CD14-positive monocyte (primary cell): ENCODE measurements around the gene RYR3. TPM values are rescaled to one million over a fixed set of nuclear protein-coding genes. Genes with fewer than 3 reads are reported as not detected.

Experiments used
- DNase-seq, 3 donors: peaks; one replicate each; pipeline ENCODE4 v3.0.0-alpha.2; 2011 to 2022
- H2AFZ ChIP-seq: 2 replicates; pipeline ENCODE4 v1.6.0; 2012; ENCODE audit warnings: mild to moderate bottlenecking, low read depth, low read length, inconsistent platforms; ENCODE audit not compliant: insufficient read depth, poor library complexity, severe bottlenecking
- H3K27ac ChIP-seq, 2 donors: 1 replicate in 1 of 2; 2 replicates in 1 of 2; pipeline ENCODE4 v1.5.1; 2012 to 2013; ENCODE audit warnings: low read length in 2 of 2, control low read depth in 1 of 2, inconsistent platforms in 1 of 2, low read depth in 1 of 2, mild to moderate bottlenecking in 1 of 2
- H3K27me3 ChIP-seq, 2 donors: one replicate each; pipeline versions ENCODE4 v1.6.0 to v1.6.1; 2011 to 2013; ENCODE audit warnings: low read length in 2 of 2; ENCODE audit not compliant: control insufficient read depth in 2 of 2, insufficient read depth in 2 of 2
- H3K36me3 ChIP-seq, 2 donors: replicated peaks in 1 of 2; 1 replicate in 1 of 2; 2 replicates in 1 of 2; pipeline versions ENCODE4 v1.5.1 to v1.6.1; 2012 to 2013; ENCODE audit warnings: low read length in 2 of 2, control low read depth in 1 of 2, inconsistent platforms in 1 of 2, mild to moderate bottlenecking in 1 of 2; ENCODE audit not compliant: insufficient read depth in 2 of 2, control insufficient read depth in 1 of 2
- H3K4me1 ChIP-seq, 2 donors: 1 replicate in 1 of 2; 2 replicates in 1 of 2; pipeline versions ENCODE4 v1.5.1 to v1.6.1; 2012 to 2013; ENCODE audit warnings: low read length in 2 of 2, control low read depth in 1 of 2, inconsistent platforms in 1 of 2, mild to moderate bottlenecking in 1 of 2, moderate library complexity in 1 of 2; ENCODE audit not compliant: insufficient read depth in 2 of 2, control insufficient read depth in 1 of 2
- H3K4me2 ChIP-seq: replicated peaks from 2 replicates; pipeline ENCODE3; 2012; ENCODE audit warnings: low read length, moderate library complexity, mild to moderate bottlenecking; ENCODE audit not compliant: poor library complexity, severe bottlenecking; ENCODE audit errors: extremely low read depth
- H3K4me3 ChIP-seq, 3 experiments: fragments of 200-600 bp in 1 of 3; sonication (generic) in 1 of 3; replicated peaks in 1 of 3; 1 replicate in 2 of 3; 2 replicates in 1 of 3; pipeline ENCODE4 v1.5.1; 2011 to 2013; ENCODE audit warnings: low read length in 3 of 3, mild to moderate bottlenecking in 3 of 3, control low read depth in 2 of 3, low read depth in 2 of 3, inconsistent platforms in 1 of 3, moderate library complexity in 1 of 3
- H3K79me2 ChIP-seq: 2 replicates; pipeline ENCODE4 v1.6.0; 2012; ENCODE audit warnings: mild to moderate bottlenecking, control low read depth, inconsistent platforms, low read length, moderate library complexity; ENCODE audit not compliant: insufficient read depth
- H3K9ac ChIP-seq: 2 replicates; pipeline ENCODE4 v1.6.0; 2017; ENCODE audit warnings: low read length, mild to moderate bottlenecking; ENCODE audit not compliant: insufficient read depth, poor library complexity, severe bottlenecking
- H3K9me3 ChIP-seq, 2 donors: replicated peaks in 1 of 2; 1 replicate in 1 of 2; 2 replicates in 1 of 2; pipeline versions ENCODE4 v1.5.1 to v1.6.1; 2012 to 2013; ENCODE audit warnings: low read length in 2 of 2, control low read depth in 1 of 2; ENCODE audit not compliant: control insufficient read depth in 1 of 2, insufficient read depth in 1 of 2
- H4K20me1 ChIP-seq: 2 replicates; pipeline ENCODE4 v1.6.0; 2012; ENCODE audit warnings: mild to moderate bottlenecking, low read length, control low read depth, moderate library complexity; ENCODE audit not compliant: insufficient read depth
- H3K27ac Mint-ChIP-seq, 7 donors: one replicate each; pipeline ENCODE4 v1.8.0; 2020; ENCODE audit warnings: mild to moderate bottlenecking in 7 of 7, mixed read lengths in 7 of 7, moderate library complexity in 6 of 7, inconsistent platforms in 2 of 7
- H3K27me3 Mint-ChIP-seq, 3 donors: one replicate each; pipeline ENCODE4 v1.8.0; 2021 to 2022; ENCODE audit warnings: low read depth in 3 of 3, mild to moderate bottlenecking in 3 of 3, mixed read lengths in 3 of 3, moderate library complexity in 3 of 3, inconsistent platforms in 1 of 3
- H3K36me3 Mint-ChIP-seq, 2 donors: one replicate each; pipeline ENCODE4 v1.8.0; 2020; ENCODE audit warnings: mixed read lengths in 2 of 2, inconsistent platforms in 1 of 2, mild to moderate bottlenecking in 1 of 2
- H3K4me1 Mint-ChIP-seq: one replicate; pipeline ENCODE4 v1.8.0; 2020; ENCODE audit warnings: mild to moderate bottlenecking, mixed read lengths
- H3K4me3 Mint-ChIP-seq, 2 donors: one replicate each; pipeline ENCODE4 v1.8.0; 2020; ENCODE audit warnings: mild to moderate bottlenecking in 2 of 2, mixed read lengths in 2 of 2, moderate library complexity in 1 of 2
- H3K9me3 Mint-ChIP-seq, 7 donors: one replicate each; pipeline ENCODE4 v1.8.0; 2020 to 2022; ENCODE audit warnings: mixed read lengths in 7 of 7, mild to moderate bottlenecking in 6 of 7, moderate library complexity in 6 of 7, inconsistent platforms in 2 of 7
- CTCF ChIP-seq: fragments of 200-600 bp; IDR thresholded peaks from one replicate; pipeline ENCODE4 v1.8.0; 2022; ENCODE audit warnings: antibody characterized with exemption, mild to moderate bottlenecking
- WGBS: methylation state at CpG from one replicate; pipeline ENCODE4 v1.1.5; 2013; ENCODE audit warnings: missing lambda C conversion rate; ENCODE audit not compliant: insufficient coverage; 5-methylcytosine and 5-hydroxymethylcytosine counted together
- intact Hi-C, 2 donors: fragments of 100-400 bp; cut with micrococcal nuclease; formaldehyde crosslinking; loops; one replicate each; pipeline versions ENCODE4 v1.15.0 to v1.15.1; 2023
- polyA plus RNA-seq, 3 donors: library from polyadenylated mRNA; depleted of rRNA in 1 of 3; unstranded in 2 of 3; stranded (reverse) in 1 of 3; fragments of 300-500 nt in 2 of 3; fragments of >200 nt in 1 of 3; fragmentation: Illumina TruSeq in 2 of 3; gene quantifications; 1 replicate in 2 of 3; 2 replicates in 1 of 3; pipeline ENCODE4 v1.2.3, GENCODE V29; 2012 to 2021

The RYR3 gene
- polyA plus RNA-seq, 3 donors: not detected

GRCh38 chr15:33547876-33548275 is 237.1 kb downstream of the RYR3 start:
- WGBS: 55% methylated on average over 4 of the region's 5 CpGs

GRCh38 chr15:33551860-33552259 is 241.1 kb downstream of the RYR3 start:
- Mint-ChIP-seq H3K4me1 (no peaks in the 10 kb centered on the region), H3K9me3 (peaks cover 0 to 6% (median 1%) of the 10 kb centered on the region in 7 donors), H3K27me3 (peaks cover 0 to 2% (median 0%) of the 10 kb centered on the region in 3 donors), H3K36me3 (no peaks in the 10 kb centered on the region), H3K27ac (no peak overlapping the region), H3K4me3 (no peak overlapping the region)
- Histone ChIP-seq H3K36me3 (no peaks in the 10 kb centered on the region), H3K79me2 (no peaks in the 10 kb centered on the region), H2AFZ (no peak overlapping the region), H3K4me1 (no peaks in the 10 kb centered on the region), H4K20me1 (no peaks in the 10 kb centered on the region), H3K4me2 (no peak overlapping the region), H3K27me3 (no peaks in the 10 kb centered on the region), H3K27ac (no peak overlapping the region), H3K9ac (no peak overlapping the region), H3K4me3 (no peak overlapping the region), H3K9me3 (no peaks in the 10 kb centered on the region)
- TF ChIP-seq CTCF: no peak
- DNase-seq: no peak
- WGBS: 56% methylated on average over 5 of the region's 6 CpGs
- intact Hi-C loops: no loop called here

More at GRCh38 chr15:33547876-33548275, 237.1 kb downstream of the RYR3 start:
- H3K4me1 ChIP-seq: no peaks in the 10 kb centered on the region
- Mint-ChIP-seq H3K4me1 (no peaks in the 10 kb centered on the region), H3K4me3 (no peak overlapping the region), H3K27ac (no peak overlapping the region), H3K36me3 (no peaks in the 10 kb centered on the region), H3K27me3 (peaks cover 0 to 1% (median 0%) of the 10 kb centered on the region in 3 donors), H3K9me3 (peaks cover 0 to 5% (median 0%) of the 10 kb centered on the region in 7 donors)
- no peak overlapping the region for H3K4me3 ChIP-seq
- H2AFZ ChIP-seq: no peak overlapping the region
- DNase-seq: no peak
- H3K27me3 ChIP-seq: no peaks in the 10 kb centered on the region
- intact Hi-C loops: no loop called here
- H3K27ac ChIP-seq: no peak overlapping the region
- H3K9ac ChIP-seq: no peak overlapping the region
- no peaks in the 10 kb centered on the region for H3K36me3 ChIP-seq
- H4K20me1 ChIP-seq: no peaks in the 10 kb centered on the region
- H3K79me2 ChIP-seq: no peaks in the 10 kb centered on the region
- no peak overlapping the region for H3K4me2 ChIP-seq
- TF ChIP-seq CTCF: no peak
- H3K9me3 ChIP-seq: no peaks in the 10 kb centered on the region
